Mesothelial cell of epicardium (in vitro differentiated cells): ENCODE measurements around the gene TEX2. TPM values are rescaled to one million over a fixed set of nuclear protein-coding genes. Genes with fewer than 3 reads are reported as not detected.
A peak's percentile ranks its signal among the peaks of the same experiment; 100 is the strongest.

ENCODE experiments used
- DNase-seq, 2 experiments: peaks; one replicate each; pipeline ENCODE4 v3.0.0; 2021; ENCODE audit warnings: low spot score in 2 of 2; ENCODE audit not compliant: unreplicated experiment in 2 of 2
- H3K27ac Mint-ChIP-seq: 2 replicates; pipeline ENCODE4 v1.8.0; 2021; ENCODE audit warnings: mixed read lengths
- H3K27me3 Mint-ChIP-seq: 2 replicates; pipeline ENCODE4 v1.8.0; 2021; ENCODE audit warnings: low read depth, mixed read lengths
- H3K36me3 Mint-ChIP-seq: 2 replicates; pipeline ENCODE4 v1.8.0; 2021; ENCODE audit warnings: mixed read lengths
- H3K4me1 Mint-ChIP-seq: 2 replicates; pipeline ENCODE4 v1.8.0; 2021; ENCODE audit warnings: mixed read lengths
- H3K4me3 Mint-ChIP-seq: 2 replicates; pipeline ENCODE4 v1.8.0; 2021; ENCODE audit warnings: mild to moderate bottlenecking, moderate library complexity, mixed read lengths
- H3K9me3 Mint-ChIP-seq: 2 replicates; pipeline ENCODE4 v1.8.0; 2021; ENCODE audit warnings: mixed read lengths
- total RNA-seq: library from RNA; stranded (reverse); gene quantifications from 3 replicates; pipeline ENCODE4 v1.2.1, GENCODE V29; 2021
- TF ChIP-seq, protein P1 (sequence below): fragments of 200-600 bp; sonication (generic); IDR thresholded peaks from one replicate; pipeline ENCODE4 v1.5.0; 2021; ENCODE audit warnings: antibody characterized with exemption; ENCODE audit not compliant: unreplicated experiment

Gene TEX2, protein sequence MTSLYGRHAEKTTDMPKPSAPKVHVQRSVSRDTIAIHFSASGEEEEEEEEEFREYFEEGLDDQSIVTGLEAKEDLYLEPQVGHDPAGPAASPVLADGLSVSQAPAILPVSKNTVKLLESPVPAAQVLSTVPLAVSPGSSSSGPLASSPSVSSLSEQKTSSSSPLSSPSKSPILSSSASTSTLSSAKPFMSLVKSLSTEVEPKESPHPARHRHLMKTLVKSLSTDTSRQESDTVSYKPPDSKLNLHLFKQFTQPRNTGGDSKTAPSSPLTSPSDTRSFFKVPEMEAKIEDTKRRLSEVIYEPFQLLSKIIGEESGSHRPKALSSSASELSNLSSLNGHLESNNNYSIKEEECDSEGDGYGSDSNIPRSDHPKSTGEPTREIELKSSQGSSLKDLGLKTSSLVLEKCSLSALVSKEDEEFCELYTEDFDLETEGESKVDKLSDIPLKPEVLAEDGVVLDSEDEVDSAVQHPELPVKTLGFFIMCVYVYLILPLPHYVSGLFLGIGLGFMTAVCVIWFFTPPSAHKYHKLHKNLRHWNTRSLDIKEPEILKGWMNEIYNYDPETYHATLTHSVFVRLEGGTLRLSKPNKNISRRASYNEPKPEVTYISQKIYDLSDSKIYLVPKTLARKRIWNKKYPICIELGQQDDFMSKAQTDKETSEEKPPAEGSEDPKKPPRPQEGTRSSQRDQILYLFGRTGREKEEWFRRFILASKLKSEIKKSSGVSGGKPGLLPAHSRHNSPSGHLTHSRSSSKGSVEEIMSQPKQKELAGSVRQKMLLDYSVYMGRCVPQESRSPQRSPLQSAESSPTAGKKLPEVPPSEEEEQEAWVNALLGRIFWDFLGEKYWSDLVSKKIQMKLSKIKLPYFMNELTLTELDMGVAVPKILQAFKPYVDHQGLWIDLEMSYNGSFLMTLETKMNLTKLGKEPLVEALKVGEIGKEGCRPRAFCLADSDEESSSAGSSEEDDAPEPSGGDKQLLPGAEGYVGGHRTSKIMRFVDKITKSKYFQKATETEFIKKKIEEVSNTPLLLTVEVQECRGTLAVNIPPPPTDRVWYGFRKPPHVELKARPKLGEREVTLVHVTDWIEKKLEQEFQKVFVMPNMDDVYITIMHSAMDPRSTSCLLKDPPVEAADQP
- 27.1 to 29.7 TPM (median 27.3 TPM) in 3 replicates for total RNA-seq

DNA sequence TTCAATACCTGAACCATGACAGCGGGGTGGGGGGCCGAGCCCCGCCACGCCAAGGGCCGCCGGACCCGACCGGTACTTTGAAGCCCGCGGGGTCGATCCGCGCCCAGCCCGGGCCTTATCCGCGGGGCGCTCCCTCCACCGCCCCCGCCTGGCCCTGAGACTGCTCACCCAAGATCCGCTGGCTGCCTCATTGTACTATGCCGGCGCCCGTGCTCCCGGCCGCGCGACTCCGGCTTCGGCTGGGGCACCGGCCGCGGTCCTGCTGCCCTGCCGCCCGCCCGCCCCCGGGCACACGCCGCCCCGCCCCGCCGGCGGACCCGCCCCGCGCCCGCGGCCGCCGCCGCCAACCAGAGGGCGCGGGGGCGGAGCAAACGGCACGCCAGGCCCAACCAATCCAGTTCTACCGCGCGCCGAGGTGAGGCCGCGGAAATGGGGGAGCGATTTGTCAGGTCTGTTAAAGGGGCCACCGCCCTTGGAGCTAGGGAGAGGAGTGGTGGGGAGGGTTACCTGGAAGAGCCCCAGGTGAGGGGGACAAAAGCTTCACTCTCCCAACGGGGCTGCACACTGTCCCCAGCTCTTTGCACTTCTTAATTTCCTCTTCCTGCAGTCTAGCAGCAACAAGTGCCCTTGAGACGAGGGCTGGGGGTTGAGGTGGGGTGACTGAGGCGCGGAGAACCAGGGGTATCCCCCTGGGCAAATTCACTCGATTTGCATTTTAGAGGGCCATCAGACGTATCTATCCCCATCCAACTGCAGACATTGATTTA is at the start of gene TEX2:
TSS of gene TEX2 (minus strand) at position 261 of the 767 bp plus-strand sequence. CDS start 49,043 bp downstream, outside the sequence.
- Mint-ChIP-seq H3K36me3 (no peaks in the 10 kb centered on the region), H3K4me3 (peak within 1 kb of the TSS; percentile 89), H3K27me3 (peaks cover 15% of the 10 kb centered on the region), H3K27ac (peak within 1 kb of the TSS; percentile 90), H3K9me3 (no peaks in the 10 kb centered on the region), H3K4me1 (peaks cover 30% of the 10 kb centered on the region)
- TF ChIP-seq, protein P1, sequence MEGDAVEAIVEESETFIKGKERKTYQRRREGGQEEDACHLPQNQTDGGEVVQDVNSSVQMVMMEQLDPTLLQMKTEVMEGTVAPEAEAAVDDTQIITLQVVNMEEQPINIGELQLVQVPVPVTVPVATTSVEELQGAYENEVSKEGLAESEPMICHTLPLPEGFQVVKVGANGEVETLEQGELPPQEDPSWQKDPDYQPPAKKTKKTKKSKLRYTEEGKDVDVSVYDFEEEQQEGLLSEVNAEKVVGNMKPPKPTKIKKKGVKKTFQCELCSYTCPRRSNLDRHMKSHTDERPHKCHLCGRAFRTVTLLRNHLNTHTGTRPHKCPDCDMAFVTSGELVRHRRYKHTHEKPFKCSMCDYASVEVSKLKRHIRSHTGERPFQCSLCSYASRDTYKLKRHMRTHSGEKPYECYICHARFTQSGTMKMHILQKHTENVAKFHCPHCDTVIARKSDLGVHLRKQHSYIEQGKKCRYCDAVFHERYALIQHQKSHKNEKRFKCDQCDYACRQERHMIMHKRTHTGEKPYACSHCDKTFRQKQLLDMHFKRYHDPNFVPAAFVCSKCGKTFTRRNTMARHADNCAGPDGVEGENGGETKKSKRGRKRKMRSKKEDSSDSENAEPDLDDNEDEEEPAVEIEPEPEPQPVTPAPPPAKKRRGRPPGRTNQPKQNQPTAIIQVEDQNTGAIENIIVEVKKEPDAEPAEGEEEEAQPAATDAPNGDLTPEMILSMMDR = no peak
- peak; percentile 77 to 80 for DNase-seq

DNA sequence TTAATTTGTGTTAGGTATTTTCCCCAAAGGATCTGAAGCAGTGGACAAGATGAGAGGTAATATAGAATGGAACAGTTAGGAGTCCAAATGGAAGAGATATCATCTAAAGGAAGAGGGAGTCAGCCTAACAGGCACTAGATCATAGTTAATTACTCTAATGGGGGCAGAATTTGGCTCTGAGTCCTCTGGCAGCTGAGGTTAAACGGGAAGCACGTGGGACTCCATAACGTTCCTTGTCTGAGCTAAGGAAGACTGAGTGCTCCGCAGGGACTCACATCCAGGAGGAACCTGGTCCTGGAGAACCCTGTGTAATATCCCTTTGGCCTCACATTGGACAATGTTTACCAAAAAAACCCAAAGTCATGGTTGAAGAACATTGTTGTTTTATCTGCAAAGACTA is 46.6 kb upstream of the TEX2 start:
- no peak for DNase-seq
- TF ChIP-seq, protein P1 = no peak
- no peaks in the 10 kb centered on the region for H3K4me1 Mint-ChIP-seq
- no peak overlapping the region for H3K27ac Mint-ChIP-seq
- no peaks in the 10 kb centered on the region for H3K36me3 Mint-ChIP-seq
- no peaks in the 10 kb centered on the region for H3K27me3 Mint-ChIP-seq
- no peak overlapping the region for H3K4me3 Mint-ChIP-seq
- H3K9me3 Mint-ChIP-seq = no peaks in the 10 kb centered on the region

DNA sequence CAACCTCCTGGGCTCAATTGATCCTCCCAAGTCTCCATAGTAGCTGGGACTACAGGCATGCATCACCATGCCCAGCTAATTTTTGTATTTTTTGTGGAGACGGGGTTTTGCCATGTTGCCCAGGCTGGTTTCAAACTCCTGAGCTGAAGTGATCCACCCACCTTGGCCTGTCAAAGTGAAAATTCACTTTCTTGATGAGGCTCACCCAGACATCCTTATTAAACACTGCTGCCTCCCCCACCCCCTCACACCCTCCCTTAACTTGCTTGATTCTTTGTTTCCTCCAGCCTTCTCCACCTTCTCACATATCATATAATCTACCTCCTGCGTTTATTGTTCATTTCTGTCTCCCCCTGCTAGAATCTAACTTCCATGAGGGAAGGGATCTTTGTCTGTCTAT is 46.0 kb upstream of the TEX2 start:
- H3K4me1 Mint-ChIP-seq = no peaks in the 10 kb centered on the region
- TF ChIP-seq, protein P1 = no peak
- no peaks in the 10 kb centered on the region for H3K36me3 Mint-ChIP-seq
- no peak overlapping the region for H3K4me3 Mint-ChIP-seq
- no peak overlapping the region for H3K27ac Mint-ChIP-seq
- no peak for DNase-seq
- H3K27me3 Mint-ChIP-seq = no peaks in the 10 kb centered on the region
- no peaks in the 10 kb centered on the region for H3K9me3 Mint-ChIP-seq

DNA sequence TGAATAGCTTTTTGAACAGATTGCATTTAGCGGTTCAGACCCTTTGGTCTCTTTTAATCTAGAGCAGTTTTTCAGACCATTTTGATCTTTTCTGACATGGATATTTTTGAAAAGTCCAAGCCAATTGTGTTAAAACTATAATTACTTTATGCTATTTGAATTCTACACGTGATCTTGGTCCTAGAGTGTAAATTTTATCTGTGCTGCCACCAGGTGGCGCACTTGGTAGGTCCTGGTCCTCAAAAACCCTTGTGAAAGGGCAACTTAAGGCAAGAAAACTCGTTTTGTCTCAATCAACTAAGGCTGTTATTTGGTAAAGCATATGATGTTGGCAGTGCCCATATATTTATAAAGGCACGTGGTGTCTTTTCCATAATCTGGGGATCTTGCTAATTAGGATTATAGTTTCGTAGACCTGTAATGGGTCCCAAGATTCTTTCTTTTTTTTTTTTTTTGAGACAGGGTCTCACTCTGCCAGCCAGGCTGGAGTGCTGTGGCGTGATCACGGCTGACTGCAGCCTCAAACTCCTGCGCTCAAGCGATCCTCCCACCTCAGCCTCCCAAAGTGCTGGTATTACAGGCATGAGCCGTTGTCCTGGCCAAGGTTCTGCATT is 43.9 kb upstream of the TEX2 start:
- no peaks in the 10 kb centered on the region for H3K36me3 Mint-ChIP-seq
- no peak overlapping the region for H3K27ac Mint-ChIP-seq
- DNase-seq = peak; percentile 39 to 60
- TF ChIP-seq, protein P1 = peak; percentile 92
- H3K9me3 Mint-ChIP-seq = no peaks in the 10 kb centered on the region
- no peaks in the 10 kb centered on the region for H3K27me3 Mint-ChIP-seq
- peaks cover 7% of the 10 kb centered on the region for H3K4me1 Mint-ChIP-seq
- H3K4me3 Mint-ChIP-seq = no peak overlapping the region
